Endothelial cell of hepatic sinusoid (primary cell): ENCODE measurements around the gene COX7A1.
"Not testable (repeated sequence)": the region's sequence is repeated elsewhere in the genome, so short reads cannot be mapped to it uniquely, and the experiment has no call there.

ENCODE experiments used
- in situ Hi-C: cut with HindIII; loops from 2 replicates; pipeline ENCODE4 v1.10.0; 2017; ENCODE audit warnings: low sequenced_read_pairs

COX7A1 gene

DNA sequence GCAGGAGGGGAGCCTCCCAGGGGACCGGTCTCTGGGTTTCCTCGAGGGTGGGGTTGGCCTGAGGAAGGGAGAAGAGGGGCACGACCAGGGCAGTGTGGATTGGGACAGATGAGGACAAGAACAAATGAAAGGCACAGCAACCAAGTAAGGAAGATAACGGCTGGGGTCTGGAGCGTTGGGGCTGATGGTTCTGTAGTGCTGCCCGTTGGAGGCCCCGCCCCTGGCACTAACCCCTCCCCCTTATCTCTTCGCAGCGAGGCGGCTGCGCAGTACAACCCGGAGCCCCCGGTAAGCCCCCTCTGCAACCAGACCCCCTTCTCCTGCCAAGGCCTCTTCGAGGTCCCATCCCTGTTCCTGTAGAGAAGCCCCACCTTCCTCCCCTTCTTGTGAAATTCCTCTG, 10.2 kb downstream of the COX7A1 start:
- in situ Hi-C loops = no loop called here

- in situ Hi-C loops = no loop called here
Measured at GRCh38 chr19:36141039-36141927, 11.0 kb downstream of the COX7A1 start.

GRCh38 chr19:36140304-36141038, 11.8 kb downstream of the COX7A1 start:
- in situ Hi-C loops = no loop called here

DNA sequence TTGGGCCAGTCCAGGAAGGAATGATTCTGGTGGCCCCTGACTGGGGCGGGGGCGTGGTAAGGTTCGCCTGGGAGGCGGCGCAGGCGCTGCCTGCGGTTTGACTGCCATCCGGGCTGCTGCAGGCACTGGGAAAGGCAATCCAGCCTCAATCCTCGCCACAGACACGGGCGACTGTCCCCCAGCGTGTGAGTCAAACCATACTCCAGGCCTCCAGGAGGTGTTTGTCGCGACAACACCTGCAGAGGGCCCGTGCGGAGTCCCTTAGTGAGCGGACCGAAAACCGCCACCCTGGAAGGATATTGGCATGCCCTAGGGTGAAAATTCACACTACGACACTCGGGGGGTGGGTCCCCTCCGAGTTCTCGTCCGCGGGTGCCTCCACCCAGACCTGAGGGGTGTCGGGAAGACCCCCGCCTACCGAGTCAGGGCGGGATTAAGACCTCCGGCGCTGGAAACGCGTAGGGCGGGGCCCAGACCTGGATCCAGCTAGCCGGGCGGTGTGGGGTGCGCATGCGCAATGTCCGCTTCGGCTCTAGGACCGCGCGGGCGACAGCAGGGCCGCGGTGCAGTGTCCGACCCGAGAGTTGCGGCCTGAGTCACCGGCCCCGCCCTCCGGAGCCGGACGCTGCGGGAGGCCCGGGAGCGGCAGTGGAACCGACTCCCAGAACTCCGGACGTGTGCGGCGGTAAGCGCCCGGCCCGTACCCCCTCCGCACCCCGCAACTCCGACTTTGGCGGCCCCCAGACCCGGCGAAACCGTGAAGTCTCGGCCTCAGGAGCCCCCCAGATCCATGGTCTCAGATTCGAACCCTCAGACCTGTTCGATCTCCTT, 12.6 kb downstream of the COX7A1 start, which contains the start of gene CAPNS1:
Gene CAPNS1 (plus strand): TSS at position 594 of the 831 bp plus-strand sequence. CDS start 946 bp downstream, outside the sequence.
- in situ Hi-C loops = no loop called here

DNA sequence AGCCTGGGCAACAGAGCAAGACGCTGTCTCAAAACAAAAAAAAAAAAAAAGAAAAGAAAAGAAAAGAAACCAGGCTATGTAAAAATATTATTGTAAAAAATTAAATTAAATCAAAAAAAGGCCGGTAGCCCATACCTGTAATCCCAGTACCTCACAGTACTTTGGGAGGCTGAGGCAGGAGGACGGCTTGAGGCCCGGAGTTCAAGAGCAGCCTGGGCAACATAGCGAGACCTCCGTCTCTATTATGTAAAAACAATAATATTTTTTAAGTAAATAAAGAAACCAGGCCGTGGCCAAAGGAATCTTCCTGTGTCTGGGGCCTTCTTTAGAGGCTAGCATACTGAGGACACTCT, 13.2 kb downstream of the COX7A1 start:
- in situ Hi-C loops = no loop called here

GRCh38 chr19:36136964-36137686, 15.1 kb downstream of the COX7A1 start:
- in situ Hi-C loops = no loop called here

- in situ Hi-C loops = not testable (repeated sequence)
Measured at GRCh38 chr19:36134867-36135266, 17.4 kb downstream of the COX7A1 start.

- in situ Hi-C loops = not testable (repeated sequence)
Measured at GRCh38 chr19:36131221-36131620, 21.0 kb downstream of the COX7A1 start.

DNA sequence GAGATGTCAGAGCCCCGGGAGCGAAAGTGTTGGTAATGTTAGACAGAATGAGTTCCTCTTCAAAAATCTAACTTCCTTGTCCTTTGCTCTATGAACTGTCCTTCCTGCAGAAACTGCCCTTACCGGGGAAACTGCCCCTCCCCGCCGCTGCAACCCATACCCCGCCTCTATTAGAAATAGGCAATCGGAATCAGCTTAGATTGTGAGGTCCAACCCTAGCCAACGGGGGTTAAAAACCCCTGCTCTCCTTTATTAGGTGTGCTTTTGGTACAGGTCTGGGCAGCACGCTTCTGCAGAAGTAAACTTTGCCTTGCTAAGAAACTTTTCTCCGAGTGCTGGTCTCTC, 23.9 kb downstream of the COX7A1 start:
- in situ Hi-C loops = no loop called here

- in situ Hi-C loops = no loop called here
Measured at GRCh38 chr19:36125557-36125956, 26.7 kb downstream of the COX7A1 start.

DNA sequence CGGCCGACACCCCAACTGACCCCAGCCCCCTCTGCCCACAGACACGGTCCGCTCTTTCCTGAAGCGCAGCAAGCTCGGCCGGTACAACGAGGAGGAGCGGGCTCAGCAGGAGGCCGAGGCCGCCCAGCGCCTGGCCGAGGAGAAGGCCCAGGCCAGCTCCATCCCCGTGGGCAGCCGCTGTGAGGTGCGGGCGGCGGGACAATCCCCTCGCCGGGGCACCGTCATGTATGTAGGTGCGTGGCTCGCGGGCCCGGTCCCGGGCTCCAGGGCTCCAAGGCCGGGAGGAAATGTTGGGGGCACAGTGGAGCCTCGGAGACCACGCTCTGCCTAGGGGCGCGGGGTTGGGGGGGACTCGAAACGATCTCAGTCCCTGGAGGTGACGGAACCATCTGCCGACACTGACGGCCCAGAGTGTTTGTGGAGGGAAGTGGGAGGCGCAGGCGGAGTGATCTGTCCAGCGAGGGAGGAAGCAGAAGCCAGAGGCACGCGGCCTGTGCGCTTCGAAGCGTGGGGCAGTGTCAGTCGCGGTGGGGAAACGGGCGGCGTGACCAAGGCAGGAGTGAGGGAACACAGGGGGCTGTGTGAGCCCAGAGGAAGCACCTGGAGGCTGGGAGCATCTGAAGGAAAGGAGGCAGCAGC, 30.6 kb downstream of the COX7A1 start:
- in situ Hi-C loops = no loop called here

DNA sequence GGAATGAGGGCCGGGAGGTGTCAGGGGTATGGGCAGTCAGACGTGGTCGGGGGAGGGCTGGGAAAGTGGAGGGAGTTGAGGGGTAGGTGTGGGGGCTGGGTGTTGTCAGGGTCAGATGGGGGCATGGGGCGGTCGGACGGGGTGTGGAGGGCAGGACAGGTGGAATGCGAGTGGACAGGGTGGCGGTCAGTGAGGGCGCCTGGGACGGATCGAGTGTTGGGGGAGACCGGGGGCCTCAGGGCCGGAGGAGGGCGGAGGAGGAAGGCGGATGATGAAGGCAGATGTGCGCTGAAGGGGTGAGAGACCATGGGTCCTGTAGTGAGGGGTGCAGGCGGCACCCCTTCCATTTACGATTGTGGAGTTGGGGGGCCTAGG, 31.3 kb downstream of the COX7A1 start:
- in situ Hi-C loops = no loop called here

DNA sequence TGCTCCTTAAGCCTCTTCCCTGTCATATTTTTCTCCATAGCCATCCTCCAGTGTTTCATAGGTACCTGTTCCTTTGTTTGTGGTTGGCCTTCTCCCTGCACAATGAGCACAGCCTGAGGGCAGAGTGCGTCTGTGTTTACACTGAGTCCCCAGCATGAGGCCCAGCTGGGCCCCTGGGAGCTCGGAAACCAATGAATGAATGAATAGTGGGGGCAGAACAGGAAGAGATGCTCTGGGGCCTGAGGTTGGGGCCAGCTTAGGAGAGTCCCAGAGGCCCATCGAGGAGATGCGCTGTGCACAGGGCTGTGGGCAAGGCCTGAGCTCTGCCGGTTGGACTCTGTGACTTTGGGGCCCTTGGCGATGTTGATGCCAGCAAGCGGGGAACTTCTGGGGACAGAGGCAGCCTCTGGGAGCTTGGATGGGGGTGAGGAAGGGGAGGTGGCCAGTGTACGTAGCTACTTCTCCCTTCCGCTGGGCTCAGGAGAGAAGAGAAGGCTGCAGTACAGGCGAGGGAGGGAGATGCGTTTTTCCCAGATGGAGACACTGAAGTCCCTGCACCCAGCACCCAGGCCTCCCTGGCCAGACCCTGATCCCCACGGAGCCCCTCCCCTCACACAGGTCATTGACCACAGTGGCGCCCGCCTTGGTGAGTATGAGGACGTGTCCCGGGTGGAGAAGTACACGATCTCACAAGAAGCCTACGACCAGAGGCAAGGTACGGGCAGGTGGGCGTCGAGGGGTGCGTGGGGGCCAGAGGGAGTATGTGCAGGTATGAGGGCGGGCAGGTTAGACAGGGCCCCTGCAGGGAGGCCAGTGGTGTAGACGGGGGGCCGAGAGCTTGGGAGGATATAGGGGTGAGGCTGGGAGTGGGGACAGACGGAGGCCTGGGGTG, 31.9 kb downstream of the COX7A1 start:
- in situ Hi-C loops = no loop called here

- in situ Hi-C loops = no loop called here
Measured at GRCh38 chr19:36116344-36116637, 36.0 kb downstream of the COX7A1 start.

GRCh38 chr19:36115453-36116343, 36.5 kb downstream of the COX7A1 start, which contains the start of gene TBCB:
Gene TBCB (plus strand): TSS chr19:36115468. CDS start chr19:36115561, 93 bp downstream.
- in situ Hi-C loops = no loop called here

GRCh38 chr19:36114721-36115452, 37.4 kb downstream of the COX7A1 start, which contains the start of gene POLR2I:
Gene POLR2I (minus strand): TSS chr19:36114875. CDS start chr19:36114856, 19 bp downstream.
- in situ Hi-C loops = no loop called here

DNA sequence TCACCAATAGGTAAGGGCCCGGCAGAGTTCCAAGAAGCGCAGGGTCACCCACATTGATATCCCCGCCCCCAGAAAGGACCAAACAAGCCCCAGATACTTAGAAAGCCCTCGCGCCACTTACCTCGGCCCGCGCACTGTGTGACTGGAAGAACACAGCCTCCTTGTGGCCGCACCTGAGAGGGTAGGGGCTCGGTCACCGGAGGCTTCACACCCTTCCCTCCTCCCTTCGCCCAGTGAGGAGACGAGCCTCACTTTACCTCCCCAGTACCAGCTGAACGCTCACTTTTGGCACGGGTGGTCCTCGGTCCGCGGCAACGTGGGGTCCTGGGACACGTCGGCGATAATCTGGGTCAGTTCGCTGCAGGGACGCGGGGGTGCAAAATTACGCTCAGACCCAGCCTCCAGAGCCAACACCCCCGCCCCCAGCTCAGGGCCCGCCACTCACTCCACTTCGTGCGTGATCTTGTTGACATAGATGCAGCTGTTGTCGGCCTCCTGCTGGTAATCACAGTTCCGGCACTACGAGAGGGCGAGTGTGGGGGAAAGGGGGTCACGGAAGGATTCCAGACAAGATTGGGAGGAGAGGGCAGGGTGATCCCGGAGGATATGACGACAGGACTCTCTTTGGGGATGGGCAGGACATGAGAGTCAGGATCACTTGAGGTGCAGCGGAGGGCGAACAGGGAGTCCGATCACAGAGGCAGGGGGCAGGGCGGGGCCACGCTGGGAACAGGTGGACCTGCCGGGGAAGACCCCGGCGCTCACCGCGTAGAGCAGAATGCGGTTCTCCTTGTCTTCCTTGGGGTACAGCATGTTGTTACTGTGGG, 38.1 kb downstream of the COX7A1 start:
- in situ Hi-C loops = no loop called here
